Measurements from ENCODE around the gene FBXO34.
A peak's percentile ranks its signal among the peaks of the same experiment; 100 is the strongest.
"Not testable (repeated sequence)": the region's sequence is repeated elsewhere in the genome, so short reads cannot be mapped to it uniquely, and the experiment has no call there.

Gene FBXO34

GRCh38 chr14:55348766-55349453 lies 77.7 kb downstream of the FBXO34 start:
- no peak for DNase-seq (ENCODE audit: low read depth, low spot score)

GRCh38 chr14:55349565-55349964 lies 78.3 kb downstream of the FBXO34 start:
- no peak for DNase-seq (ENCODE audit: low read depth, low spot score)

GRCh38 chr14:55350461-55350860 lies 79.2 kb downstream of the FBXO34 start:
- no peak for DNase-seq (ENCODE audit: low read depth, low spot score)

- DNase-seq (ENCODE audit: low read depth, low spot score) = no peak
These were observed 79.9 kb downstream of the FBXO34 start for GRCh38 chr14:55351111-55351510.

GRCh38 chr14:55352201-55352600 lies 81.0 kb downstream of the FBXO34 start:
- DNase-seq (ENCODE audit: low read depth, low spot score) = no peak

- no peak for DNase-seq (ENCODE audit: low read depth, low spot score)
These were observed 82.7 kb downstream of the FBXO34 start for GRCh38 chr14:55353686-55354467.

GRCh38 chr14:55354500-55354899 lies 83.3 kb downstream of the FBXO34 start:
- peak; percentile 47 for DNase-seq (ENCODE audit: low read depth, low spot score)

- DNase-seq (ENCODE audit: low read depth, low spot score) = no peak
These were observed 84.7 kb downstream of the FBXO34 start for GRCh38 chr14:55355922-55356321.

- no peak for DNase-seq (ENCODE audit: low read depth, low spot score)
These were observed 85.7 kb downstream of the FBXO34 start for GRCh38 chr14:55356913-55357312.

- DNase-seq (ENCODE audit: low read depth, low spot score) = no peak
These were observed 88.1 kb downstream of the FBXO34 start for GRCh38 chr14:55359307-55359706.

GRCh38 chr14:55361190-55361589 lies 90.0 kb downstream of the FBXO34 start:
- no peak for DNase-seq (ENCODE audit: low read depth, low spot score)

- DNase-seq (ENCODE audit: low read depth, low spot score) = no peak
These were observed 95.0 kb downstream of the FBXO34 start for GRCh38 chr14:55366271-55366670.

- no peak for DNase-seq (ENCODE audit: low read depth, low spot score)
These were observed 99.7 kb downstream of the FBXO34 start for GRCh38 chr14:55370883-55371455.

- DNase-seq (ENCODE audit: low read depth, low spot score) = no peak
These were observed 101.2 kb downstream of the FBXO34 start for GRCh38 chr14:55372423-55372822.

- DNase-seq (ENCODE audit: low read depth, low spot score) = no peak
These were observed 101.6 kb downstream of the FBXO34 start for GRCh38 chr14:55372825-55373224.

- DNase-seq (ENCODE audit: low read depth, low spot score) = no peak
These were observed 102.8 kb downstream of the FBXO34 start for GRCh38 chr14:55373784-55374705.

GRCh38 chr14:55374771-55375170 lies 103.5 kb downstream of the FBXO34 start:
- DNase-seq (ENCODE audit: low read depth, low spot score) = no peak

- no peak for DNase-seq (ENCODE audit: low read depth, low spot score)
These were observed 106.0 kb downstream of the FBXO34 start for GRCh38 chr14:55377236-55377635.

GRCh38 chr14:55381040-55381439 lies 109.8 kb downstream of the FBXO34 start:
- DNase-seq (ENCODE audit: low read depth, low spot score) = no peak

GRCh38 chr14:55381561-55381960 lies 110.3 kb downstream of the FBXO34 start:
- DNase-seq (ENCODE audit: low read depth, low spot score) = no peak

GRCh38 chr14:55382483-55382882 lies 111.3 kb downstream of the FBXO34 start:
- DNase-seq (ENCODE audit: low read depth, low spot score) = no peak

- DNase-seq (ENCODE audit: low read depth, low spot score) = not testable (repeated sequence)
These were observed 111.8 kb downstream of the FBXO34 start for GRCh38 chr14:55383056-55383466.

Data from iPS DF 19.7 (cell line).